Pancreas (tissue), 10 donors: Measurements from ENCODE around the gene ID4. TPM values are rescaled to one million over a fixed set of nuclear protein-coding genes. Genes with fewer than 3 reads are reported as not detected.

ENCODE experiments used
- ATAC-seq, 4 donors: fragments of 200-7000 bp; cut with Tn5 transposase; one replicate each; pipeline versions ENCODE4 v1.8.0 to v1.9.1; 2020; ENCODE audit warnings: mild to moderate bottlenecking in 4 of 4, moderate library complexity in 4 of 4
- DNase-seq, 6 donors: peaks; one replicate each; pipeline ENCODE4 v3.0.0-alpha.2; 2020
- FAIRE-seq: peaks from 2 replicates; lab custom pipeline; 2012; peaks lifted over from hg19 to GRCh38; lab: Jason Lieb, UNC
- H3K27ac ChIP-seq, 4 donors: fragments of 200-600 bp; sonication (generic); 1 replicate in 3 of 4; 2 replicates in 1 of 4; pipeline versions ENCODE4 v1.5.0 to v1.8.0; 2020
- H3K27me3 ChIP-seq, 4 donors: fragments of 200-600 bp; one replicate each; pipeline ENCODE4 v1.8.0; 2021
- H3K36me3 ChIP-seq, 3 donors: fragments of 200-600 bp; sonication (generic) in 1 of 3; one replicate each; pipeline versions ENCODE4 v1.5.0 to v1.8.0; 2020 to 2021
- H3K4me1 ChIP-seq, 3 donors: fragments of 200-600 bp; one replicate each; pipeline ENCODE4 v1.8.0; 2021
- H3K4me3 ChIP-seq, 4 donors: fragments of 200-600 bp; sonication (generic) in 2 of 4; one replicate each; pipeline versions ENCODE4 v1.5.0 to v1.8.0; 2020 to 2021
- H3K9me3 ChIP-seq, 4 donors: fragments of 200-600 bp; one replicate each; pipeline ENCODE4 v1.8.0; 2021
- WGBS, 2 donors: extraction: QIAGEN DNeasy Blood & Tissue Kit; methylation state at CpG; one replicate each; pipeline ENCODE4 v1.1.7; 2013; 5-methylcytosine and 5-hydroxymethylcytosine counted together
- intact Hi-C, 3 donors: fragments of 100-400 bp; cut with DNase I; formaldehyde crosslinking; loops; one replicate each; pipeline versions ENCODE4 v1.11.1 to v1.14.2; 2022
- polyA plus RNA-seq, 2 donors: library from polyadenylated mRNA; stranded (reverse); fragments of 200-250 nt; gene quantifications; one replicate each; pipeline ENCODE4 v1.2.3, GENCODE V29; 2013
- total RNA-seq, 6 donors: library from RNA; stranded (reverse); fragmentation: NEBNext Ultra II Directional in 4 of 6; extraction: Animal tissue kit (Norgen Biotek cat#: 25700) in 4 of 6; gene quantifications; one replicate each; pipeline versions ENCODE4 v1.2.1 to v1.2.4, GENCODE V29; 2021 to 2023
- TF ChIP-seq, protein P1 (sequence below), 4 donors: fragments of 200-600 bp; sonication (generic) in 3 of 4; IDR thresholded peaks; one replicate each; pipeline versions ENCODE4 v1.5.0 to v1.8.0; 2021; ENCODE audit warnings: antibody characterized with exemption in 4 of 4
- donor health status: healthy with polysubstance abuse.
- donor health status: DM: no; HTN: no; CAD: no; lungs with moderate emphysema.
- donor health status: DM: no; HTN: no; CAD: no.
- donor health status: control.
- donor health status: control.
- donor health status: Bipolar disorder and iron deficiency.
- donor health status: DM: yes; HTN: yes; CAD: no.
- donor health status: DM: no; HTN: no; CAD: no.
- donor health status: DM: no; HTN: no; CAD: no.
- donor health status: DM: yes; HTN: yes; CAD: no.

Gene ID4
- total and polyA plus RNA-seq, 8 donors: 11.8 to 23.0 (median 16.8) TPM

DNA sequence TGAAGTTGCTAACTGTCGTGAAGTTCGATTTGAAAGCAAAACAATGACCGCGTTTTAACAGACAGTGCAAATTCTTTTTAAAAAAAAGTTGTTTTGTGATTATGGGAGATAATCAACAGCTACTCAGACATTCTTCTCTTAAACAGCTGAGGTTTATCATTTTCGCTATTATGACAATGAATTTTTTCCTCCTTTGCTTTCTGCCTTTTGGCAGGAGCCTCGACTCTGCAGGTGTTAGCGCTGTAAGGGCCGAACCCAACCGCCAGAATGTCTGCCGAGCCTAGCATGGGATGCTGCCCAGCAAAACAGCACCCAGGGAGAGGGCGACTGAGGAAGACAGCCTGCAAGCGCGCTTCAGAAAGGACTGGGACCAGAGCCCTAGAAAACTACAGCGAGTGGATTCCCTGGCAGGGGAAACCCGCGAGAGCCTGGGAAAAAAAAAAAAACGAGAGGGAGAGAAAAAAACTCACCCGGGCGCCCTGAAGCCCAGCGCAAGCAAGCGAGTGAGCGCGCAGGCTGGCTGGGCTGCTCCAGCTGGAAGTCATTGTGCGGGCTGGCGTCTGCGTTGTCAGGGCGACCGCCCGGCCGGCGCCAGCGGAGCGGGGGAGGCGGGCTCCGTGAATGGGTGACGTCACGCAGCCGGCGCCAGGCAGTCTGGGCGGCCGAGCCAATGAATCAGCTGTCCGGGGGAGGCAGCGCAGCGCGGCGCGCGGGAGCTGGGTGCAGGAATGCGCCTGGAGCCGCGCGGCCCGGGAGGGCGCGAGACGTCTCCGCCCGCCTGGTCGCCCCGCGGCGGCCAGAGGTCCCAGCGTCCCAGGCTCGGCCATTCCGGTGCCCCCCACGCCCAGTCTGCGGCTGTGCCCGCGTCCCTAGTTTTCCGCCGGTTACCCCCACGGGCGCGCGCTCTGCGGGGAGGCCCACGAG, 32.7 kb upstream of the ID4 start:
- Histone ChIP-seq H3K4me3 (peak overlapping the region; percentile 28 to 48 (median 40)), H3K36me3 (no peaks in the 10 kb centered on the region), H3K4me1 (peaks cover 0 to 3% (median 0%) of the 10 kb centered on the region in 3 donors), H3K27me3 (no peaks in the 10 kb centered on the region), H3K9me3 (no peaks in the 10 kb centered on the region), H3K27ac (peak overlapping the region; percentile 74 to 94 (median 87))
- 0% methylated on average over 54 to 77 of the region's 77 CpGs for WGBS, 2 donors
- intact Hi-C loops: no loop called here
- TF ChIP-seq, protein P1, sequence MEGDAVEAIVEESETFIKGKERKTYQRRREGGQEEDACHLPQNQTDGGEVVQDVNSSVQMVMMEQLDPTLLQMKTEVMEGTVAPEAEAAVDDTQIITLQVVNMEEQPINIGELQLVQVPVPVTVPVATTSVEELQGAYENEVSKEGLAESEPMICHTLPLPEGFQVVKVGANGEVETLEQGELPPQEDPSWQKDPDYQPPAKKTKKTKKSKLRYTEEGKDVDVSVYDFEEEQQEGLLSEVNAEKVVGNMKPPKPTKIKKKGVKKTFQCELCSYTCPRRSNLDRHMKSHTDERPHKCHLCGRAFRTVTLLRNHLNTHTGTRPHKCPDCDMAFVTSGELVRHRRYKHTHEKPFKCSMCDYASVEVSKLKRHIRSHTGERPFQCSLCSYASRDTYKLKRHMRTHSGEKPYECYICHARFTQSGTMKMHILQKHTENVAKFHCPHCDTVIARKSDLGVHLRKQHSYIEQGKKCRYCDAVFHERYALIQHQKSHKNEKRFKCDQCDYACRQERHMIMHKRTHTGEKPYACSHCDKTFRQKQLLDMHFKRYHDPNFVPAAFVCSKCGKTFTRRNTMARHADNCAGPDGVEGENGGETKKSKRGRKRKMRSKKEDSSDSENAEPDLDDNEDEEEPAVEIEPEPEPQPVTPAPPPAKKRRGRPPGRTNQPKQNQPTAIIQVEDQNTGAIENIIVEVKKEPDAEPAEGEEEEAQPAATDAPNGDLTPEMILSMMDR (IDR thresholded peaks at IDR 0.05): no peak
- DNase-seq: peak; percentile 93 to 98 (median 96)
- no peak for FAIRE-seq
- ATAC-seq: peak; percentile 97 to 99 (median 99)

DNA sequence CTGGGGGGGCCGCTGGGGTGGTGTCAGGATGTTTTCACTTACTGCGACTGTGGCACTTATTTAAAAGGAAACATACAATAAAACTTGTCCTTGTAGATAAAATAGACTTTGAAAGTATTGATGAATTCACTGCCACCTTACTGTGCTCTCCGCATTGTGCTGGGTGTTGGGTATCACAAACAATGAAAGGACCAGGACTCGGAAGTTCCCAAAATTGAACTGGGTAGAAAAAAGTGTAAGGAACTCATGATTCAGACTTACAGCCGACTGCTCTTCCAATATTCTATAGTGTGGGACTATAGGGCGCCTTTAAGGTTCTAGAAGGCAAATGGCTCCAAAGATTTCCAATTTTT, 32.1 kb upstream of the ID4 start:
- H3K27me3 ChIP-seq: peaks cover 0 to 3% (median 0%) of the 10 kb centered on the region in 4 donors
- H3K9me3 ChIP-seq: no peaks in the 10 kb centered on the region
- peak in 1 of 4 donors; percentile 4 for ATAC-seq
- intact Hi-C loops: no loop called here
- WGBS, 2 donors: 23 to 25% methylated on average over 6 of the region's 6 CpGs
- peak overlapping the region; percentile 74 to 94 (median 87) for H3K27ac ChIP-seq
- peaks cover 0 to 3% (median 0%) of the 10 kb centered on the region in 3 donors for H3K4me1 ChIP-seq
- no peak for FAIRE-seq
- TF ChIP-seq, protein P1 (IDR thresholded peaks at IDR 0.05): no peak
- DNase-seq: no peak
- no peaks in the 10 kb centered on the region for H3K36me3 ChIP-seq
- peak overlapping the region; percentile 28 to 48 (median 40) for H3K4me3 ChIP-seq

DNA sequence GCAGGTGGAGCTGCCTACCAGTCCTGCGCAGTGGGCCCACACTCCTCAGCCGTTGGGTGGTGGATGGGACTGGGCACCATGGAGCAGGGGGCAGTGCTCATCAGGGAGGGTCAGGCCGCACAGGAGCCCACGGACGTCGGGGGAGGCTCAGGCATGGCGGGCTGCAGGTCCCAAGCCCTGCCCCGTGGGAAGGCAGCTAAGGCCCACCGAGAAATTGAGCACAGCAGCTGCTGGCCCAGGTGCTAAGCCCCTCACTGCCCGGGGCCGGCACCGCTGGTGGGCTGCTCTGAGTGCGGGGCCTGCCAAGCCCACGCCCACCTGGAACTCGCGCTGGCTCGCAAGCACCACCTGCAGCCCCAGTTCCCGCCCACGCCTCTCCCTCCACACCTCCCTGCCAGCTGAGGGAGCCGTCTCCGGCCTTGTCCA, 30.2 kb upstream of the ID4 start:
- H3K36me3 ChIP-seq: no peaks in the 10 kb centered on the region
- ATAC-seq (no peak), DNase-seq (peak in 2 of 6 donors; percentile 25 to 66), FAIRE-seq (no peak)
- intact Hi-C loops: no loop called here
- no peak overlapping the region for H3K4me3 ChIP-seq
- peaks cover 0 to 3% (median 0%) of the 10 kb centered on the region in 3 donors for H3K4me1 ChIP-seq
- no peak overlapping the region for H3K27ac ChIP-seq
- H3K9me3 ChIP-seq: no peaks in the 10 kb centered on the region
- TF ChIP-seq, protein P1 (IDR thresholded peaks at IDR 0.05): no peak
- H3K27me3 ChIP-seq: peaks cover 0 to 15% (median 0%) of the 10 kb centered on the region in 4 donors
- 85 to 96% methylated on average over 15 to 21 of the region's 21 CpGs for WGBS, 2 donors

DNA sequence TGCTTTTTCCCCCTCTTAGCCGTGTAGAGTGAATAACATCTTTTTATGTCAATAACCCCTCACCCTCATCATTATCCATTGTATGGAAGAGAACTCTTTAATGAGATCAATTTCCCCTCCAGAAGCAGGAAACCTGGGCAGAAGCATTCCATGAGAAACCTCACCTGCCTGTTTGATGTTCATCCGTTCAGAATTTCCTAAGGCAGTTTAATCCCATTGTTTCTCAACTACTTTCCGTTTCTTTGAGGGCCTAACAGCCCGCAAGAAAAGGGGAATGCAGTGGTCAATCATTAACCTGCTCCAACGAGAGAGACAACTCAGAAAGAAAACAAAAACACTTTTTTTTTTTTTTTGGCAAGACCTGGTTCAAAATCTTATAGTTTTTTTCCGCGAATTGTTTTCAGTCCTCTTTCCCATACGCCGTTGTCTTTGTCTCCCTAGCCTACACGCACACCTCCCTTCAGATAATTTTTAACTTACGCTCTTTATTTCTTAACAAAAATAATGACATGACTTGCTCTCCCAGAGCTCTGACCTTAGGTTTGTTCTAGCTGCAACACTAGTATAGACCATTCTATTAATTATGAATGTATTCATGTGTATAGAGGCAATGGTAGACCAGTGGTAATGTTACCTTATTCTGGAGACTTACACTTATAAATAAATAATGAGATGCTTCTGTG, 25.6 kb upstream of the ID4 start:
- Histone ChIP-seq H3K9me3 (no peaks in the 10 kb centered on the region), H3K27ac (peak overlapping the region in 1 of 4 donors; percentile 12), H3K27me3 (peaks cover 0 to 15% (median 0%) of the 10 kb centered on the region in 4 donors), H3K4me3 (no peak overlapping the region), H3K4me1 (no peaks in the 10 kb centered on the region), H3K36me3 (no peaks in the 10 kb centered on the region)
- 22 to 35% methylated on average over 11 of the region's 11 CpGs for WGBS, 2 donors
- TF ChIP-seq, protein P1 (IDR thresholded peaks at IDR 0.05): no peak
- intact Hi-C loops: no loop called here
- DNase-seq (no peak), FAIRE-seq (no peak), ATAC-seq (peak in 3 of 4 donors; percentile 46 to 70 (median 54))
